T follicular helper cell (primary cell): ENCODE measurements around the gene CACNB4.
A peak's percentile ranks its signal among the peaks of the same experiment; 100 is the strongest.

ENCODE experiments used
- DNase-seq: peaks from one replicate; pipeline ENCODE4 v3.0.0-alpha.2; 2020; ENCODE audit warnings: low read depth

The CACNB4 gene

DNA sequence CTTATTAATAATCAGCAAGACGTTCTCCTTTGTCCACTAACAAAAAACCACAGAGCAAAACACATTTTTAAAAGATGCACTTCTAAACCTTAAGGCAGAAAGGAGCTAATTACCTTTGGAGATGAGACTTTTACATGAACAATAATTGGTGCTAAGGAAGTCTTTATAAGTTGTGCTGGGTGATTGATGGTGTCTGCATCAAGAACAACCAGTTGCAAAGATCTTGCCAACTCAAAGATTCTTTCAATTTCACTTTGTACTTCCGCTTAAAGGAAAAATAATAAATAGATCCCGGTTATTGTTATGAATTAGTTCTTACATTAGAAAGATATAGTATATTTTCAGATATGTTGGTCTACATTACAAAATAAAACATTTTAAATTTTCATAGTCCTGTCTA, 243.7 kb downstream of the CACNB4 start:
- DNase-seq, result no peak

DNA sequence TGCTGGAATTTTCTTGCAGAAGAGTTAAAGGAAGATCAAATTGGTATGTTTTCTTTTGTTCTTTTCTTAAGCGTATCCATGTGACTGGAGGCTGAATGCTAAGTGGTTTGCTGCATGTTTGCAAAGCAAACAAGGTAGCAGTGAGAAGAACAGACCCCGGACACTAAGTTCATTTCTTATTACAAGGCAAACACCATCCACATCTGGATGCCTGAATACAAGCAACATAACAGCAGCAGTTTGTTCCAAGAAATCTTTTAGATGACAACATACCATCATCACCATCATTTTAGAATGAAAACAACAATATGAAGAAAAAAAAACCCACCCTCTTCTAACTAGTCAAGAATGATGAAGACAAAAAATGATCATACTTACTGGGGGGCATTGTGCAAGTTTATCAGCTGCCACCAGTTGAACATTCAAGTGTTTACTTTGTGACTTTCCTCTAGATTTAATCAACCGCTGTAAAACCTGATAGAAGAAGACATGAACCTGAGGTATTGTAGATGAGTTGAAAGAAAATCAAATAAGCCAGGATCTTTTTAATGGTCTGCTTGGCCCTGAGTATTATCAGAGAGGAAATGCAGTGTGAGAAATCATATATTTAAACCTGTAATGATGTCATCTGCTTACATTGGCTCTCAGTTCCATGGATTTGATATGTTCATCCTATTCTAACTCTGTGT, 245.6 kb downstream of the CACNB4 start:
- no peak for DNase-seq

DNA sequence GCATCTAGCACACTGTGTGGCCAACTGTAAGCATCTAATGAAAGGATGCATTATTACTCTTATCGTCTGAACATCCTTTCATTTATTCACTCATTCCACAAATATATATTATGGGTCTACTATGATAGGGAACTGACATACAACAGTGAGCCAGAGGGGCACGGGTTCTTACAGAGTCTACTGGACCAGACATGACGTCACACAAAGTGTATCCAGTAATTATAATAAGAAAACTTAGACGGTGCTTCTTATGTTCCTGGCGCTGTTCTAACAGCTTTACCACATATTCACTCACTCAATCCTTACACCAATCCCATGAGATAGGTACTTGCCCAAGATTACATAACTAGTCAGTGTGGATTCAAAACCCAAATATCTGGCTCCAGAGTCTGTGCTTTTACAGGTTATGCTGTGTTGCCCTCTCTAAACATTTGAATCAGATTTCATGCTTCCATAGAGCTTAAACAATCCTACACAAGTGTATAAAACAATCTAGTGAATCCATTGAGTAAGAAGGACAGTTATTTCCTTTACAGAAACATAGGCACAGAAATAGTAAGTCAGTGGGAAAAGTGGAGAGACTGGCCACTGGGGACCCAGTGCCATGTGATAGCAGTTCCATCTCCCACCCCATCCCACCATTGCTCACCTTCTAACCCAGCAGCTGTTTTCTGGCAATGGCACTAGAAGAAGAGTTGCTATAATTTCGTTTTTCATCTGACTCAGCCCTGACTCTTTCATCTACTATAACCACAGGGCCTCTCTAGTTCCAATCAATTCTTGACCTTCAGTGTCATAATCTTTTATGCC, 246.4 kb downstream of the CACNB4 start:
- DNase-seq, result no peak

DNA sequence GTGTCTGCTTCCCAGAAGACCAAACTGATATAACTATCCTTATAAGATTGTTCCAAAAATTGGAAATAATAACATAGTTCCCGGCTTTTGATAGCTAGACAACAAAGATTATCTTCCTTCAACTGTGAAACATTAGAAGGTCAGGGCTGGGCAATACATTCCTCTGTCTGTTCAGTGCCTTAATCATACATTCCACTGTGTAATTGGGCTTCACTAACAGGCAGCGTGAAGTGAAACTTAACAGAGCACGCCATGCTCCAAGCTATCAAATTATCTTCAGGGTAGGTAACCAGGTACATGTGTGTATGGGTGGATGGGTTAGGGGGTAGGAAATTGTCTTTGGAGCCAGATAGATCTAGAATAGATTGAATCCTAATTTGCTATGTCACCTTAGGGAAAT, 247.1 kb downstream of the CACNB4 start:
- no peak for DNase-seq

DNA sequence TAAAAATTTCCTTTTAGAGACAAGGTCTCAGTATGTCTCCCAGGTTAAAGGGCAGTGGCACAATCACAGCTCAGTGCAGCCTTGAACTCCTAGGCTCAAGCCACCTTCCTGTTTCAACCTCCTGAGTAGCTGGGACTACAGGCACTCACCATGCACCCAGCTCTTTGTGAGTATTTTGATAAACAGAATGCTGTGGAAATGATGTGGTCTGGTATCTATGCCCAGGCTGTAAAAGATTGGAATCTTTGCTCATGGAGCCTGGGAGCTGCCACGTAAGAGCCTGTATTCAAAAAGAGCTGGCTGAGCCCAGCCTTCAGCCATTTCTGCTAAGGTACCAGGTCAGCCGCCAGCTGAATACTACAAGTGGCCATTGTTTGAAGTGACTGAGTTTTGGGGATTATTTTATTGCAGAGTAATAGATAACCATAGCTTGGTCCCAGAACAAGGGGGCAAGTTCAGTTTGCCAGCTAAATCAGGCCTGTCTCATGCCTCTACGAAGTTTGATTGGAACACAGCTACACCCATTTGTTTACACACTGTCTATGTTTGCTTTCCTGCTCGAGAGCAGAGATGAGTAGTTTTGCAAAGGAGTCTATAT, 249.3 kb downstream of the CACNB4 start:
- no peak for DNase-seq

DNA sequence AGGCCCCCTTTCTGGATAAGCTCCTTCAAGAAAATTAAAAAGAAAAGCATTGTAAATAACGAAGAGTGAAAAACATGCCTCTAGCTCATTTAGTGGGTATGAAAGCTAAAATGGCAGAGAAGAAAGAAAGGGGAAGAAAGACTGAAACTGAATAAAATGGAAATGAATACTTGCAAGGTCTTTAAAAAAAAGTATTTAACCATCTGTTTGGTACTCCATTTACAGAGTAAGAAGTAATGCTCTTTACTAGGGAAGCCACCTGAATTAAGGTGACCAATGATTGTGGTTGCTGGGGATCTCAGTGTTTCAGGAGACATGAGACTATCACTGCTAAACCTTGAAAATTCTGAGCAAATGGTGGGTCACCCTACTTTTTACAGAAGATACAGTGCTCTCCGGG, 253.0 kb downstream of the CACNB4 start:
- DNase-seq, result no peak

DNA sequence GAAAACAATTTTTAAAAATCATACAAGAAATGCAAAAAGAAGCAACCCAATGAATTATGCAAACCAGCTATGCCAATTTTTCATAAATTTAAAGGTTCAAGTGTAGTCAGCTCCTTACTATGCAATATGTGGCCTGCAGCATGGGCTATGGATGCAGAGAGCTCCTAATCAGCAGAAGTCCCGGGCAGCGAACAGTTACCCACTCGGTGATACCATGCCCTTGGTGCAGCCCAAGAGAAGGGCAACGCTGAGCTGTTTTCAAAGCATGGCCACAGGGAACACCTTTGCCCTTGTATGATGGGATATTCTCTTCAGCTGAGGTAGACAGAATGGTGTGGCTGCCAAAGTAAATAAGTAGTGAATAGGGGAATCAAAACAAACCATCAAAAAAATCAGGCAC, 253.4 kb downstream of the CACNB4 start:
- no peak for DNase-seq

DNA sequence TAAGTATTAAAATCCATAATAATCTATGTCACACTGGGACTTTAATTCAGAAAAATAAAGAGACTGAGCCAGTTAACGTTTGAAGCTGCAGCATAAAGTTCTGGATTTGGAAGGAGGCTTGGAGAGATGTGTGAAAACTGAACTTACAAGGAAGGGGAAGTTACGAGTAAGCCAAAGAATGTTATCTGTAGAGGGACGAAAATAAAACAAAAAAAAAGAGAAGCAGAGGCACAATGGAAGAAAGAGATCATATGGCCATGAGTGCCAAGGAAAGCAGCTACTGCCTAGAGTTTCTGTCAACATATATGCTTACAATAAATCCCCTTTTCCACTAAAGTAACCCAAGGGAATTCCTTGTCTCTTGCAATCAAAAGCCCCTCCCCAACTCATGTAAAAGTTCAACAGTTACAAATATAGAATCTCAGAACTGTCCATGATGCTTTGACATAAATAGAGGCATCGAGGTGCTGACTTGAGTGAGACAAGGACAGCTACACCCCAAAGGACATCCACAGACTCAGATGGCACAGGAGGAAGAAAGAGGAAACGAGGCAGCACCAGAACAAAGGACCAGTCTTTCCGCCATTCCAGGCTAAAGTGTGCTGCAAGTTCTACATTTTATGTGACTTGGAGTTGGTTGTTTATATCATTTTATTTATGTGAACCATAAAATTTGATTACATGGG, 254.5 kb downstream of the CACNB4 start:
- no peak for DNase-seq

DNA sequence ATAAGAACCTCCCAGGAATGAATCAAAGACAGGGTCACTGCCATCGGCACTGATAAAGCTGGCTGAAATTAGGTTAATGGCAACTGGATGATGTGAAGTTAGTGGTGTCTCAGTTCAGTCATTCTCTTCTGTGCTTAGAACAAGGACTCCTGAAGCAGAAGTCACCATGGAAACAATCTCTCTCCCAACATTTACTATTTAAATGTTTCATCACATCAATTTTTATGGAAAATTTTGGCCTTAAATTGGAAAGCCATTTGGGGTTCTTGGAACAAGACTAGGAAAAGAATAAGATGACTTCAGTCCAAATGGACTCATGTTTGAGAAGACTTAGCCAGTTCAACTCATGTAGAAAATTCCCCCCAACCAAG, 255.2 kb downstream of the CACNB4 start:
- no peak for DNase-seq

DNA sequence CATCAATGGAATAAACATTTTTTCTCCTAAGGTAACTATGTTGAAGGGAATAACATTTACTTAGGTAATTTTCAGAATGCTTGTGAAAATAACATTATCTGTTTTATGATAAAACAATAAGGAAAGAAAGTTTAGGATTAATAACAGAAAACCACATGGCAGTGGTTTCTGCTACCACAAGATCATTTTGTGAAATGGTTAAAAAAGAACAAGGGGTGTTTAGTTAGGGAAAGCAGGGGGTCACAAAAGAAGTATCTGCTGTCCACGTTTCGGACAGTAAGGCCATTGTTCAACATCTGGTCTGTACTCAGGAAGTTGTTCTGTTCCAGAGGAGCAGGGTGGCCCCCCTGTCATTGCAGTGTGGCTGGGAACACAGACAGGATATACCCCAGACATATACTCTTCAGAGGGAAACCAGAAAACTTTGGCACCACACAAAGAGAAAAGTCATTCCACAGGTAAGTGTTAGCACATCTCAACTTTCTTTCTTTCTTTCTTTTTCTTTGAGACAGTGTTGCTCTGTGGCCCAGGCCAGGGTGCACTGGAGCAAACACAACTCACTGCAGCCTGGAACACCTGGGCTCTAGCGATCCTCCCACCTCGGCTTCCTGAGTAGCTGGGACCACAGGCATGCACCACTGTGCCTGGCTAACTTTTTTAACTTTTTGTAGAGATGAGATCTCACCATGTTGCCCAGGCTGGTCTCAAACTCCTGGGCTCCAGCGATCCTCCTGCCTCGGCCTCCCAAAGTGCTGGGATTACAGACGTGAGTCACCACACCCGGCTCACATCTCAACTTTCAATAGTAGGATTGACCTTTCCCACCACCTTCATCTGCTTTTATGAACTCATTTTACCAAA, 255.8 kb downstream of the CACNB4 start:
- no peak for DNase-seq

DNA sequence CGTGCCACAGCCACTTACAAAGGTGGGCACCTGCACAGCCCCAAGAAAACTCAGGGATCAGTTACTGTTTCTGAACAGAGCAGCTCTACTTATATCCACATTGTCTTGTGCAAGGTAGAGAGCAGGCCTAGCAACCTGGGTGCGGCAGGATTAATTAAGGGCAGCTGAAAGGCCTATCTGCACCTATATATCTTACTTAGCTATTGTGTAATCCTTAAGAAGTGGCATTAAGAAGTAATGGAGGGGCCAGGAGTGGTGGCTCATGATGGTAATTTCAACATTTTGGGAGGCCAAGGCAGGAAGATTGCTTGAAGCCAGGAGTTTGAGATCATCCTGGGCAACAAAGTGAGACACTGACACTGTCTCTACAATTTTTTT, 257.8 kb downstream of the CACNB4 start:
- no peak for DNase-seq

DNA sequence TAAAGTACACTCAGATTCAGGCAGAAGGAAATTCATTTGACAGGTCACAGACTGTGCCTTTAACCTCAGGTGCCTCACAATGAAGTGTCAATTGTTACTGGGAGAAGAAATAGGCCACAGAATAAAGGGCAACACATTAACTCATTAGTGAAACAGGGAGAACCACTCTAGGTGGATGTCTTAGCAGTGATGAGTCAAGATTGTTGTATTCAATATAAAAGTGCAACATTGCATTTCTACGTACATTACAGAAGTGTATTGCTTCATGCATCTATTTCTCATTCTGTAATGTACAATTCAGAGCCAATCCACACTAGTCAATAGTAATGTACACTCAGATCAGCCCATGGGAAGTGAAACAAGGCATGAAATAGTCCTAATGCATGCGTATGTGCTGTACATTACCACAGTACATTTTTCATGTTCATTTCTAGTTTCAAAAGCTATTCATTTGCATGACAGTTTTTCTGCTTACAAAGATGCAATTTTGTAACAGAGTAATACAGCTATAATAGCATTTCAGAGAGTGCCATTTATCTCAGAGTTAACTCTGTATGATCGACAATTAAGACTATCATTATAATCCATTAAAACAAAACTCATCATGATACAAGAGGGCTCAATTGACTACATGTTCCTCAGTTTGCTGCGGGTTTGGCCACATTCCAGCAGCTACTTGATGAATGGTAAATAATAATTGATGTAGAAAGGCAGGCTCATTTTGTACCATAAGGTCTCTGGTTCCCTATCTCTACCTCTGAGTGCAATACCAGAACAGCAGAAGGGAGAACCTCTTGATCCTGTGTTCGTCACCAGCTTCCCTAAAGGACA, 258.4 kb downstream of the CACNB4 start:
- no peak for DNase-seq

DNA sequence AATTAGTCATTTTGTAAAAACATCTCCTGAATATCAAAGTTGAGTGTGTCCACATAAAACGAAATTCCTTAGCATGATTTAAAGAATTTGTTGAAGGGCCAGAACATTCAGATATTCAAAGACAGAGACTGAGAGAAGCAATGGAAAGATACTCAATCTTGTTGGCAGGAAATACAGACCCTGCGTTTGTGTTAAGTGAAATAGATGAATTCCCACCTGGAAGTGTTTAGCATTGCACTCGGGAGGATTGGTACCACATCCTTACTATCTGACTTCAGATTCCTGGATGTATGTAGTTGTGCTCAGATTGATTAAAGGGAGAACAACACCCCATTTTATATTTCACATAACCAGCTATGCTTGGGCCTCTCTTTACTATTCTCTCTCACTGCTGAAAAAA, 260.9 kb downstream of the CACNB4 start:
- no peak for DNase-seq

DNA sequence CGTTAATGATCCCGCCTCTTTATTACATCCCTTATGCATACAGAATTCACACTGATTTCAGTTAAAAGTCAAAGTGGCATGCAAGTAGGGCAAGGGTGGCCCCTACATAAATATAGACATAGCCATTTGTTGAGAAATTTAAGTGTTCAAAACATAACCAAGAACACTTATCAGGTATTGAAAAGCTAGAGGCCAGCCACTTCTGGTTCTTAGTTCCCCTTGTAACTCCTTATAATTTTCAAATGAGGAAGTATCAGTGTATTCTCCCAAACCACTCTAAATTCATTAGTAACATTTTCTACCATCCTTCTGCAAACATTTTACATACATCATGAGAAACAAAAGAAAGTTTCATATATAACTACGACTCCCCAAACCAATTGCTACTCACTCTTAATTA, 264.9 kb downstream of the CACNB4 start:
- DNase-seq, result no peak

DNA sequence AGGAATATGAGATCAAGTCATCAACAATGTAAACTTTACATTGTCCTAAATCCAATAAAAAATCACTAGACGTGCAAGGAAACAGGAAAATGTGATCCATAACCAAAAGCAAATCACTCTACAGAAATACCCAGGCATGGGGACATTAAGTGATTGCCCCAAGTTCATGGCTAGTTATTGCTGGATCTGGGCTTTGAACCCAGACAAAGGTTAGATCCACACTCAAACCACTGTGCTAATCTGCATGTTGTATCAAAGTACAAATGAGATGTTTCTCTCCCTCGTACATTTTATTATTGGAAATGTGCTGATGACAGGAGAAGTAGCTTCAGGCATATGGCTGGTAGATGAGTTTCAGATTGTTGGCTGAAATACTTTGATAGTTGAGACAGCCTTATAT, 267.9 kb downstream of the CACNB4 start:
- DNase-seq, result no peak

DNA sequence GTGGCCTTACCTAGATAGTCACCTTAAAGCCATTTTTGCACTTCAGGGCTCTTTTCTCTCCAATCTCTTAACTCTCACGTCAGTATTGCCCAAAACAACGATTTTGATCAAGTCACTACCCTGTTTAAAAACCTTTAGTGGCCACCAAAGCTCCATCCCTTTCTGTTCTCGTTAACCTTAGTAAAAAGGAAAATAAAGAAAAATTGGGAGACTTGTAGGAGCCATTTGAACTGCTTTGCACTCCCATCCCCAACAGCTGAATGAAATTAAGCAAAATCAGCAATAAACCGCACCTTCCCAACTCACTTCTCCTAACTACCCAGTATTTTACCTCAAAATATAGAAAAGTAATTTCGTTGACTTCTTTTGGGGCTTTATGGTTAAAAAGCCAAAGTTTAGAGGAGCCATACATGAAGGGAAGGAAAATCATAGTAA, 269.9 kb downstream of the CACNB4 start:
- DNase-seq, result no peak

DNA sequence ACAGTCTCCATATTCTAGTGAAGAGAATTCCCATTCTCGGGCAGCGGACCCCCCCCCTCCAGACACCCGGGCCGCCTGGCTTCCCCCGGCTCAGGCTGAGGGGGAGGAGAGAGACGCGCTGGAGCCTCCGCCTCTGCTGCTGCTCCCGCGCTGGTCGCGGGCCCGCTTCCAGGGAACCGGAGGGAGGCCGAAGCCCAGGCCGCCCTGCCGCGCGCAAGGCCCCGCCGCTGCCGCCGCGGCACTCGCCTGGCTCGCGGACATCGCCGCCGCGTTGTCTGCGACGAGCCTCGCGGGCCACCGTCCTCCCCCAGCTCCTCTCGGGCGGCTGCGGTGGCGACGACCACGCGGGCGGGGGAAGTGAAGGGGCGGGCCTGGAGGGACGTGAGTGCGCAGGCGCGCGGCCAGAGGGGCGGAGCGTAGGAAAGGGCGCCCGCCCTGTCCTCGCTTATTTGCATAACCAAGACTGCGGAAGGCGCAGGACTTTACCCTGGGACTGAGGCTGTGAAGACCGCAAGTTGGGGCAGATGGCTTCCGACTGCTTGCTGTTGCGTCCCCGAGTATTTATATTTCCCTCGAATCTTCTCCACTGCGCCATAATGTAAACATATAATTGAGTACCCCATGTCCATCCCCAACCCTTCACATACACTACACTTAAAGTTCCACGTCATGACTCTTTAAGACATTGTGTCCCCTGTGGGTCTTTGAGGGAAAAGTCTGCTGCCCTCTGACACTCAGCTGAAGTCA, 270.5 kb downstream of the CACNB4 start, which contains the start of gene ARL5A:
Gene ARL5A, minus strand, starts transcription at position 279 of the 747 bp plus-strand sequence. Its CDS starts 245 bp downstream, at position 34.
- DNase-seq, result peak; percentile 90

DNA sequence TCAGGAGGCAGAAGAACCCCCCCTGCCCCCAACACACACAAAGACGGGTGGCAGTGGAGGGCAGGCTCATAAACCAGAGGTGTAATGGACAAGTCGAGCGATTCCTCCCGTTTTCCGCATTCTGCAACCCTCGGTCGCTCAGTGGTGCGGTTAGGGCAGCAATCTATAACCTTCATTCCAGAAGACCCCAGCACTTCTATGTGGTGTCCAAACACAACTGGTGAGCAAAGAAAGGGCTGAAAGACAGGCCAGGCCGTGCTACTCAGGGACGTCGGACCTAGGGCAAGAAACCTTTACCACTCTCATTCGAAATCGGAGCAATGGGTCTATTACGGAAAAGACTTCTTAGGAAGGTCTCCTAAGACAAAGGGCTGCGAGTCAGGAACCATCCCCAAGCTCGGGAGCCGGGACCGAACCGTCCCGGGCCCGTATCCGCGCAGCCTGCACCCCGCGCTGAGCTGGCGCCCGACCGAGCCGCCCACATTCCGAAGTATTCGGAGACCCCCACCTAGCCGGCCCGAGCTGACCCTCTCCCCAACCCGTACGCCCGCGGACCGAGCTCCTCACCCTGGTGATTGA, 271.2 kb downstream of the CACNB4 start:
- DNase-seq, result peak; percentile 6

DNA sequence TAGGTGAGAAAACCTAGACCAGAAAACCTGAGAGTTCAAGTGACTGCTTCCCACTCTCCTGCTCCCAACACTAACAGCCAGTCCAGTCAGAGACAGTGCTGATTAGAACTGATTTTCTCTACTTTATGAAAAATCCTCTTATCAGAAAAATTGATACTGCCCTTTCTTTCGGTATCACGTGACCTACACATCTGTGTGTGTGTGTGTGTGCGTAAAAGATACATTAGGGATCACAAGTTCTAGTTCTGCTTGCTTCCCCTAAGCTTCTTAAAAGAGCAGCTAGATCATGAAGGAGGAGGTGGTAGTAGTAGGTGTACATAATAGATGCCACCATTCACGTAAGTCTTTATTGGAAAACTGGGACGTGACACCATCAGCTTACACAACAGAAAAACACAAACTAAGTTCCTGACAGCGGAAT, 272.1 kb downstream of the CACNB4 start:
- DNase-seq, result no peak

DNA sequence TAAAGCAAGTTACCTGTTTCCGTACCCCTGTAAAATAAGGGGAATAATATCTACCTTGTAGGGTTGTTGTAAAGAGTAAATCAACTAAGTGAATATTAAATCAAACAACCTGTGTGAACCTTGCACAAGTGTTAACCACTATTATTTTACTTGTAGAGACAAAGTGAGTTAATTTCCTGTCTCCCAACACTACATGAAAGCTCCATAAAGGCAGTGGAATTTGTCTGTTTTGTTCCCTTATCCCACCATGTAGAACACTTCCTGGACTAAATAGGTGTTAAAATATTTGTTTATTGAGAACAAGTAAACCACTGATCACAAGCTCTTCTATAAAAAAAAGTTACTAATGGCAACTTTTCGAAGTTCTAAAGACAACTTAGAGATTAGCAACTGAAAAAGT, 274.0 kb downstream of the CACNB4 start:
- DNase-seq, result no peak
